AG04449 (cell line): Measurements from ENCODE around the gene SEPTIN12.

Experiments
- CTCF ChIA-PET: fragments of 350-600 bp; formaldehyde crosslinking; extraction: SDS; loops from one replicate; lab custom pipeline; 2021; ENCODE audit warnings: antibody characterized with exemption; lab: Yijun Ruan, JAX
- POLR2A ChIA-PET: fragments of 400-600, 350-600 bp; formaldehyde crosslinking; extraction: SDS; loops from one replicate; lab custom pipeline; 2020; ENCODE audit warnings: antibody characterized with exemption, inconsistent platforms; lab: Yijun Ruan, JAX
- DNase-seq: peaks from one replicate; pipeline ENCODE4 v3.0.0-alpha.2; 2010; ENCODE audit warnings: low read depth, low spot score
- H3K4me3 ChIP-seq: 2 replicates; pipeline ENCODE4 v1.5.1; 2011; ENCODE audit warnings: low read depth, mild to moderate bottlenecking, control low read depth, low read length
- TF ChIP-seq, protein P1 (sequence below): IDR thresholded peaks from one replicate; pipeline ENCODE4 v1.5.1; 2011; ENCODE audit warnings: mild to moderate bottlenecking, moderate library complexity, low read length, control low read depth, inconsistent platforms; ENCODE audit not compliant: insufficient read depth; ENCODE audit errors: missing control alignments

Gene SEPTIN12

GRCh38 chr16:4787627-4788482 lies at the start of gene SEPTIN12:
Gene SEPTIN12 (minus strand): TSS chr16:4788345. CDS start chr16:4787645, 700 bp downstream.
- no peak within 1 kb of the TSS for H3K4me3 ChIP-seq
- TF ChIP-seq, protein P1, sequence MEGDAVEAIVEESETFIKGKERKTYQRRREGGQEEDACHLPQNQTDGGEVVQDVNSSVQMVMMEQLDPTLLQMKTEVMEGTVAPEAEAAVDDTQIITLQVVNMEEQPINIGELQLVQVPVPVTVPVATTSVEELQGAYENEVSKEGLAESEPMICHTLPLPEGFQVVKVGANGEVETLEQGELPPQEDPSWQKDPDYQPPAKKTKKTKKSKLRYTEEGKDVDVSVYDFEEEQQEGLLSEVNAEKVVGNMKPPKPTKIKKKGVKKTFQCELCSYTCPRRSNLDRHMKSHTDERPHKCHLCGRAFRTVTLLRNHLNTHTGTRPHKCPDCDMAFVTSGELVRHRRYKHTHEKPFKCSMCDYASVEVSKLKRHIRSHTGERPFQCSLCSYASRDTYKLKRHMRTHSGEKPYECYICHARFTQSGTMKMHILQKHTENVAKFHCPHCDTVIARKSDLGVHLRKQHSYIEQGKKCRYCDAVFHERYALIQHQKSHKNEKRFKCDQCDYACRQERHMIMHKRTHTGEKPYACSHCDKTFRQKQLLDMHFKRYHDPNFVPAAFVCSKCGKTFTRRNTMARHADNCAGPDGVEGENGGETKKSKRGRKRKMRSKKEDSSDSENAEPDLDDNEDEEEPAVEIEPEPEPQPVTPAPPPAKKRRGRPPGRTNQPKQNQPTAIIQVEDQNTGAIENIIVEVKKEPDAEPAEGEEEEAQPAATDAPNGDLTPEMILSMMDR, result no peak
- ChIA-PET CTCF (no interaction called here), POLR2A (no interaction called here)
- no peak for DNase-seq

DNA sequence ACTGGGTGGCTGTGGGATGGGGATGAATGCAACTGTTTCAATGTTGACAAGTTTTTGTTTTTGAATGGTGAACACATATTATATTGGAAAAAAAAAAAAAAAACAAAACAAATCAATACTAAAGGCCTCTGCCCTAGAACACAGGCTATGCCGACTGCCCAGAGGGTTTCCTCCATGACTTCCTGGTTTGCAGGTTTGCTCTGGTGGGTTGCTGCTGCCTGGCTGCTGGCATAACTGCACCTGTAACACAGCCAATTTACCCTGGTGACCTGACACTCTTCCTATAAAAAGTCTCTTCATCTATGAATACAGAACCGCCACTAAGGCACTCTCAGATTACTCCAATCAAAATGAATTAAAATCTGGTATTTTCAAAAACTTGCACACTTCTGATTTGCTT lies 48.6 kb upstream of the SEPTIN12 start:
- TF ChIP-seq, protein P1, result no peak
- H3K4me3 ChIP-seq, result no peak overlapping the region
- DNase-seq, result no peak
- ChIA-PET POLR2A (no interaction called here), CTCF (interaction anchor here (1.0 to 2.0 kb wide), 3 partner anchors 10 to 119 kb away, joined by 3 to 11 read pairs (median 6); partner anchors contain the start of genes GLYR1 and UBN1)

GRCh38 chr16:4833584-4833983 lies 45.4 kb upstream of the SEPTIN12 start:
- no peak overlapping the region for H3K4me3 ChIP-seq
- no peak for DNase-seq
- ChIA-PET POLR2A (interaction anchor here (1.0 kb wide), 1 partner anchor 13 kb away, joined by 4 read pairs; no protein-coding TSS in a partner anchor), CTCF (interaction anchor here (0.8 kb wide), 1 partner anchor 11 kb away, joined by 3 read pairs; no protein-coding TSS in a partner anchor)
- TF ChIP-seq, protein P1, result no peak

GRCh38 chr16:4832698-4833343 lies 44.7 kb upstream of the SEPTIN12 start:
- POLR2A ChIA-PET, result interaction anchor here (1.0 kb wide), 1 partner anchor 13 kb away, joined by 4 read pairs; no protein-coding TSS in a partner anchor
- TF ChIP-seq, protein P1, result no peak
- CTCF ChIA-PET, result no interaction called here
- no peak for DNase-seq
- no peak overlapping the region for H3K4me3 ChIP-seq

DNA sequence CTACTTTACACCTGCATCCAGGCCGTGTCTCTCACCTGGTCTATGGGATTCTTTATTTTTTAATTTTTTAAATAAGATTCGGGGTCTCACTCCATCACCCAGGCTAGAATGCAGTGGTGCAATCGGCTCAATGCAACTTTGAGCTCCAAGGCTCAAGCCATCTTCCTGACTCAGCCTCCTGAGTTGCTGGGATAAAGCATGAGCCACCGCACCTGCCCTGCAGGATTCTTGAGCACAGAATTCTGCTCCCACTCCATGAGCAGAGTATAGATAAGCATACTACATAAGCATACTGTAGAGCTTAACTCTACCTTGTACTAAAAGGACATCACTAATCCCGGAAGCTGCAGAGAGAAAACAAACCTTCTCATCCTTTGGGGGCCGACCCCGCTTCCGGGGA lies 43.5 kb upstream of the SEPTIN12 start:
- TF ChIP-seq, protein P1, result no peak
- POLR2A ChIA-PET, result no interaction called here
- CTCF ChIA-PET, result no interaction called here
- DNase-seq, result no peak
- H3K4me3 ChIP-seq, result no peak overlapping the region

GRCh38 chr16:4830408-4830807 lies 42.3 kb upstream of the SEPTIN12 start:
- CTCF ChIA-PET, result no interaction called here
- no peak overlapping the region for H3K4me3 ChIP-seq

More at GRCh38 chr16:4830408-4830807, 42.3 kb upstream of the SEPTIN12 start:
- DNase-seq, result no peak
- POLR2A ChIA-PET, result no interaction called here
- TF ChIP-seq, protein P1, result no peak
